Adipocyte (in vitro differentiated cells): ENCODE results near the gene BMPR2.
A peak's percentile ranks its signal among the peaks of the same experiment; 100 is the strongest.
"Not testable (repeated sequence)": the region's sequence is repeated elsewhere in the genome, so short reads cannot be mapped to it uniquely, and the experiment has no call there.

Source experiments
- DNase-seq: peaks from one replicate; pipeline ENCODE4 v3.0.0-alpha.2; 2015; ENCODE audit warnings: low read depth
- H3K27me3 ChIP-seq: replicated peaks from 2 replicates; pipeline ENCODE4 v1.7.0; 2013; ENCODE audit warnings: mild to moderate bottlenecking, low read length, moderate library complexity; ENCODE audit not compliant: control insufficient read depth, insufficient read depth
- H3K36me3 ChIP-seq: 2 replicates; pipeline ENCODE4 v1.7.0; 2013; ENCODE audit warnings: low read length, mild to moderate bottlenecking, moderate library complexity; ENCODE audit not compliant: control insufficient read depth, insufficient read depth, severe bottlenecking
- H3K4me1 ChIP-seq: 2 replicates; pipeline ENCODE4 v1.7.0; 2013; ENCODE audit warnings: mild to moderate bottlenecking, low read length, moderate library complexity; ENCODE audit not compliant: control insufficient read depth, insufficient read depth
- H3K4me3 ChIP-seq: 2 replicates; pipeline ENCODE4 v1.7.0; 2013; ENCODE audit warnings: mild to moderate bottlenecking, low read length, moderate library complexity
- H3K9ac ChIP-seq: 2 replicates; pipeline ENCODE4 v1.7.0; 2013; ENCODE audit warnings: mild to moderate bottlenecking, low read length, moderate library complexity
- H3K9me3 ChIP-seq: 2 replicates; pipeline ENCODE4 v1.7.0; 2013; ENCODE audit warnings: mild to moderate bottlenecking, low read length, moderate library complexity; ENCODE audit not compliant: control insufficient read depth

BMPR2 gene

GRCh38 chr2:202575194-202575593 is 199.1 kb downstream of the BMPR2 start:
- not testable (repeated sequence) for H3K36me3 ChIP-seq, H3K9me3 ChIP-seq, DNase-seq, H3K9ac ChIP-seq, H3K4me1 ChIP-seq, H3K27me3 ChIP-seq, H3K4me3 ChIP-seq

GRCh38 chr2:202577250-202578183 is 201.4 kb downstream of the BMPR2 start:
- no peaks in the 10 kb centered on the region for H3K36me3 ChIP-seq
- H3K9ac ChIP-seq, result no peak overlapping the region
- H3K27me3 ChIP-seq, result no peaks in the 10 kb centered on the region
- H3K4me3 ChIP-seq, result no peak overlapping the region
- no peak for DNase-seq
- H3K9me3 ChIP-seq, result no peaks in the 10 kb centered on the region
- H3K4me1 ChIP-seq, result no peaks in the 10 kb centered on the region

- H3K9ac ChIP-seq, DNase-seq, H3K36me3 ChIP-seq: not testable (repeated sequence)
Observed at GRCh38 chr2:202582846-202583245, 206.7 kb downstream of the BMPR2 start.

GRCh38 chr2:202583709-202584219 is 207.6 kb downstream of the BMPR2 start:
- no peaks in the 10 kb centered on the region for H3K9me3 ChIP-seq
- DNase-seq, result no peak
- H3K9ac ChIP-seq, result no peak overlapping the region
- H3K4me1 ChIP-seq, result peaks cover 5% of the 10 kb centered on the region
- no peaks in the 10 kb centered on the region for H3K36me3 ChIP-seq
- H3K4me3 ChIP-seq, result no peak overlapping the region
- H3K27me3 ChIP-seq, result no peaks in the 10 kb centered on the region

More at GRCh38 chr2:202582846-202583245, 206.7 kb downstream of the BMPR2 start:
- not testable (repeated sequence) for H3K4me3 ChIP-seq, H3K9me3 ChIP-seq, H3K4me1 ChIP-seq, H3K27me3 ChIP-seq

- Histone ChIP-seq H3K36me3 (no peaks in the 10 kb centered on the region), H3K9ac (peak overlapping the region; percentile 51), H3K27me3 (no peaks in the 10 kb centered on the region), H3K9me3 (no peaks in the 10 kb centered on the region), H3K4me3 (peak overlapping the region; percentile 58), H3K4me1 (peaks cover 7% of the 10 kb centered on the region)
- peak; percentile 94 for DNase-seq
Observed at GRCh38 chr2:202588647-202589581, 212.8 kb downstream of the BMPR2 start.

GRCh38 chr2:202589582-202589949 is 213.4 kb downstream of the BMPR2 start:
- Histone ChIP-seq H3K9ac (no peak overlapping the region), H3K27me3 (no peaks in the 10 kb centered on the region), H3K36me3 (no peaks in the 10 kb centered on the region), H3K9me3 (no peaks in the 10 kb centered on the region), H3K4me1 (peaks cover 7% of the 10 kb centered on the region), H3K4me3 (no peak overlapping the region)
- DNase-seq, result no peak

GRCh38 chr2:202592566-202592965 is 216.4 kb downstream of the BMPR2 start:
- no peaks in the 10 kb centered on the region for H3K9me3 ChIP-seq
- H3K4me3 ChIP-seq, result no peak overlapping the region
- peaks cover 7% of the 10 kb centered on the region for H3K4me1 ChIP-seq
- peak; percentile 16 for DNase-seq
- H3K9ac ChIP-seq, result no peak overlapping the region
- no peaks in the 10 kb centered on the region for H3K27me3 ChIP-seq
- no peaks in the 10 kb centered on the region for H3K36me3 ChIP-seq

- Histone ChIP-seq H3K9me3 (no peaks in the 10 kb centered on the region), H3K36me3 (no peaks in the 10 kb centered on the region), H3K9ac (no peak overlapping the region), H3K4me3 (no peak overlapping the region), H3K27me3 (no peaks in the 10 kb centered on the region), H3K4me1 (peaks cover 8% of the 10 kb centered on the region)
- no peak for DNase-seq
Observed at GRCh38 chr2:202599105-202599504, 223.0 kb downstream of the BMPR2 start.

GRCh38 chr2:202599911-202600310 is 223.8 kb downstream of the BMPR2 start:
- Histone ChIP-seq H3K9me3 (no peaks in the 10 kb centered on the region), H3K4me1 (peaks cover 8% of the 10 kb centered on the region), H3K36me3 (no peaks in the 10 kb centered on the region)

GRCh38 chr2:202604699-202605098 is 228.6 kb downstream of the BMPR2 start:
- DNase-seq, result no peak
- Histone ChIP-seq H3K36me3 (no peaks in the 10 kb centered on the region), H3K9me3 (no peaks in the 10 kb centered on the region), H3K27me3 (no peaks in the 10 kb centered on the region), H3K4me3 (no peak overlapping the region), H3K4me1 (peaks cover 8% of the 10 kb centered on the region), H3K9ac (no peak overlapping the region)

More at GRCh38 chr2:202599911-202600310, 223.8 kb downstream of the BMPR2 start:
- DNase-seq, result no peak
- H3K9ac ChIP-seq, result no peak overlapping the region
- H3K4me3 ChIP-seq, result no peak overlapping the region
- H3K27me3 ChIP-seq, result no peaks in the 10 kb centered on the region

- H3K36me3 ChIP-seq, result no peaks in the 10 kb centered on the region
- DNase-seq, result no peak
- H3K27me3 ChIP-seq, result no peaks in the 10 kb centered on the region
- no peak overlapping the region for H3K9ac ChIP-seq
- H3K4me3 ChIP-seq, result no peak overlapping the region
- peaks cover 11% of the 10 kb centered on the region for H3K4me1 ChIP-seq
- no peaks in the 10 kb centered on the region for H3K9me3 ChIP-seq
Observed at GRCh38 chr2:202605174-202605573, 229.0 kb downstream of the BMPR2 start.
